Naive thymus-derived CD4-positive, alpha-beta T cell (primary cell): ENCODE measurements around the gene SUCNR1. TPM values are rescaled to one million over a fixed set of nuclear protein-coding genes. Genes with fewer than 3 reads are reported as not detected.
"Not testable (repeated sequence)": the region's sequence is repeated elsewhere in the genome, so short reads cannot be mapped to it uniquely, and the experiment has no call there.

ENCODE experiments used
- ATAC-seq: fragments of 150-1000 bp; cut with Tn5 transposase; 2 replicates; pipeline ENCODE4 v1.10.0; 2021; ENCODE audit warnings: mild to moderate bottlenecking, moderate library complexity
- CTCF ChIA-PET: fragments of 350-600 bp; sonication (Branson Sonifier 250); formaldehyde crosslinking; loops from one replicate; lab custom pipeline; 2021; ENCODE audit warnings: antibody characterized with exemption; lab: Charles Lee
- POLR2A ChIA-PET: fragments of 350-600 bp; sonication (Branson Sonifier 250); formaldehyde crosslinking; loops from one replicate; lab custom pipeline; 2021; ENCODE audit warnings: antibody characterized with exemption, inconsistent platforms; lab: Charles Lee
- DNase-seq, 9 donors: peaks; one replicate each; pipeline versions ENCODE4 v3.0.0 to v3.0.0-alpha.2; 2020 to 2022; ENCODE audit warnings: mixed read lengths in 1 of 9
- H3K27ac ChIP-seq: one replicate; pipeline ENCODE4 v1.7.0; 2013; ENCODE audit warnings: mild to moderate bottlenecking, low read depth, low read length, moderate library complexity
- H3K27me3 ChIP-seq, 2 donors: one replicate each; pipeline ENCODE4 v1.7.0; 2013; ENCODE audit warnings: low read length in 2 of 2, mild to moderate bottlenecking in 2 of 2, moderate library complexity in 2 of 2; ENCODE audit not compliant: control insufficient read depth in 2 of 2, insufficient read depth in 2 of 2
- H3K36me3 ChIP-seq, 3 experiments: 1 replicate in 2 of 3; 2 replicates in 1 of 3; pipeline ENCODE4 v1.7.0; 2013; ENCODE audit warnings: low read length in 3 of 3, mild to moderate bottlenecking in 3 of 3, moderate library complexity in 1 of 3; ENCODE audit not compliant: insufficient read depth in 3 of 3, control insufficient read depth in 2 of 3
- H3K4me1 ChIP-seq, 2 donors: one replicate each; pipeline ENCODE4 v1.7.0; 2013; ENCODE audit warnings: low read length in 2 of 2, mild to moderate bottlenecking in 2 of 2, moderate library complexity in 1 of 2; ENCODE audit not compliant: control insufficient read depth in 2 of 2, insufficient read depth in 2 of 2
- H3K4me3 ChIP-seq: 2 replicates; pipeline ENCODE4 v1.7.0; 2013; ENCODE audit warnings: mild to moderate bottlenecking, low read length
- H3K9me3 ChIP-seq, 3 experiments: 1 replicate in 2 of 3; 2 replicates in 1 of 3; pipeline ENCODE4 v1.7.0; 2013; ENCODE audit warnings: low read length in 3 of 3; ENCODE audit not compliant: control insufficient read depth in 2 of 3
- H3K27ac Mint-ChIP-seq, 9 donors: one replicate each; pipeline ENCODE4 v1.8.0; 2020 to 2022; ENCODE audit warnings: mixed read lengths in 9 of 9, mild to moderate bottlenecking in 8 of 9, moderate library complexity in 5 of 9, inconsistent platforms in 2 of 9
- H3K27me3 Mint-ChIP-seq, 5 donors: one replicate each; pipeline ENCODE4 v1.8.0; 2021 to 2022; ENCODE audit warnings: mixed read lengths in 5 of 5, mild to moderate bottlenecking in 1 of 5
- H3K36me3 Mint-ChIP-seq, 5 donors: one replicate each; pipeline ENCODE4 v1.8.0; 2020 to 2022; ENCODE audit warnings: mixed read lengths in 5 of 5, mild to moderate bottlenecking in 3 of 5, inconsistent platforms in 1 of 5
- H3K4me1 Mint-ChIP-seq, 7 donors: one replicate each; pipeline ENCODE4 v1.8.0; 2020 to 2022; ENCODE audit warnings: mixed read lengths in 7 of 7, mild to moderate bottlenecking in 3 of 7, inconsistent platforms in 1 of 7
- H3K4me3 Mint-ChIP-seq, 10 donors: one replicate each; pipeline ENCODE4 v1.8.0; 2020 to 2022; ENCODE audit warnings: mild to moderate bottlenecking in 10 of 10, mixed read lengths in 10 of 10, moderate library complexity in 6 of 10, inconsistent platforms in 2 of 10
- H3K9me3 Mint-ChIP-seq, 11 donors: one replicate each; pipeline ENCODE4 v1.8.0; 2020 to 2022; ENCODE audit warnings: mixed read lengths in 11 of 11, mild to moderate bottlenecking in 4 of 11, inconsistent platforms in 1 of 11, moderate library complexity in 1 of 11
- intact Hi-C, 2 donors: fragments of 100-400 bp; cut with micrococcal nuclease; formaldehyde crosslinking; loops; one replicate each; pipeline ENCODE4 v1.15.1; 2023
- polyA plus RNA-seq, 2 donors: library from polyadenylated mRNA; unstranded; fragments of 300-500 nt; fragmentation: Illumina TruSeq; gene quantifications; one replicate each; pipeline ENCODE4 v1.2.3, GENCODE V29; 2021
- total RNA-seq, 6 experiments: library from RNA in 5 of 6; stranded (reverse) in 5 of 6; gene quantifications; 1 replicate in 5 of 6; 2 replicates in 1 of 6; pipeline ENCODE4 v1.2.3 and lab custom pipeline; 2021 to 2026

The SUCNR1 gene
- total and polyA plus RNA-seq, 7 experiments from 2014 or later, result 0.12 TPM; not detected in 6

DNA sequence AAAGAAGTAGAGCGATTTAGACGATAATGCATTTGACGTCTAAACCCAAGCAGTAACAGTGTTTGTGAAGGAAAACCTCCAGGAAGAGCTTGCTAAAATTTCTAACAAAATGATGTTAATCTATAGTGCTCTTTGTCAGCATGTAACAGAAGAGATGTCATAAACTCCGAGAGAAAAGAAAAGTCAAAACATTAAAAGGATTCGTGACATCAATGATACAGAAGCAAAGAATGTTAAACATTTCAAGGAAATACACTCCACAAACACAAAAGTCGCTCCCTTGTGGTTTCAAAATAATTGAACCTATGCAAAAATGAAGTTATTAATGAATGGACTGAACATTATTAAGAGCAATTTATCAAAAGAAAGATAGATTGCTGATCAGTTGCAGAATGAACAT, 31.6 kb upstream of the SUCNR1 start:
- H3K9me3 ChIP-seq, result no peaks in the 10 kb centered on the region
- H3K36me3 ChIP-seq, result no peaks in the 10 kb centered on the region
- H3K27ac Mint-ChIP-seq, result no peak overlapping the region
- no peak overlapping the region for H3K4me3 Mint-ChIP-seq
- ATAC-seq (no peak), DNase-seq (no peak)
- H3K4me1 Mint-ChIP-seq, result peaks cover 0 to 3% (median 0%) of the 10 kb centered on the region in 7 donors
- peaks cover 0 to 2% (median 0%) of the 10 kb centered on the region in 11 donors for H3K9me3 Mint-ChIP-seq
- no peaks in the 10 kb centered on the region for H3K27me3 ChIP-seq
- ChIA-PET POLR2A (interaction anchor here (0.6 kb wide), 1 partner anchor 344 kb away, joined by 4 read pairs; no protein-coding TSS in a partner anchor), CTCF (no interaction called here)
- no peaks in the 10 kb centered on the region for H3K4me1 ChIP-seq
- H3K27ac ChIP-seq, result no peak overlapping the region
- intact Hi-C loops, result no loop called here
- peaks cover 0 to 30% (median 9%) of the 10 kb centered on the region in 5 donors for H3K27me3 Mint-ChIP-seq
- H3K4me3 ChIP-seq, result no peak overlapping the region
- H3K36me3 Mint-ChIP-seq, result no peaks in the 10 kb centered on the region

DNA sequence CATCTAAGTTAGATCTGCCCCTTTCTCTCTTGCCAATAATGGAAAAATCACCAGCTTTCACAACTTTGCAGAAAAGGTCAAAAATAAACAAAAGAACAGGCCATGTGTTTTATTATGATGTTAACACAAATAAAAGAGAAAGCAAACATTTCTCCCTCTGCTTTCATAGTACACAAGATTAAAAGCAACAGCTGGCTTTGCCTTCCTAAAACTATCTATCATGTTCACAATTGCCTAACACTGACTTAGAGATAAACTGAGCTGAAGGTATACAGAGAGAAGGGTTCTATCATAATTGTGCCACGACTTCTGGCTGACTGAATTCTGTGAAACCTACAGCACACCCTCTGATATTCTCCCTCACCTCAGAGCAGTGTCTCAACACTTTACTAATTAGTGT, 30.2 kb upstream of the SUCNR1 start:
- intact Hi-C loops, result no loop called here

DNA sequence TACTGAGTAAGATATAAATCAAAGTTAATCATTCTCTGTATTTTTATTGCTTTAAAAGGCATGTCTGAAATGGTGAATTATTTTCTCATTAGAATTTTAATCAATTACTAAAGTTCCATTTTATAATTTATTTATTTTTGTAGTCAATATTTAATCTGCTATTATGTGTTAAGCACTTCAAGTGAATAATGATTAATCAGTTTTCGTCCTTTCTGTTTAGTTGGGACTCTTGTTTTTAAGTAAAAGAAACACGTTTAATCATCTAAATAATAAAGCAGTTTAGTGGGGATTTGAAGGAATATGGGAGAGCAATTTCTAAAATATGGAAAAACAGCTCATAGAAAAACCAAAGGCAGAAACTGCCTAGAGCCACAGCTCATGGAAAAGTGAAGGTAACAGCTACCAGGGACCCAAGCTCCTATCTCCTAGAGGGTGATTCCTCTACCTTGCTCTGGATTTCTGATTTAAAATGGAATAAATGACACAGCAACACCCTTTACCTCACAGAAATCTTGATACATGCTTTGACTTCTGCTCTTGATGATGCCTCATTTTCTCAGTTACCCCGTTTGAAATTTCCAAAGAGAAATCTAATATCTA, 28.0 kb upstream of the SUCNR1 start:
- POLR2A ChIA-PET, result no interaction called here
- Histone ChIP-seq H3K27ac (no peak overlapping the region), H3K4me3 (no peak overlapping the region), H3K9me3 (no peaks in the 10 kb centered on the region), H3K36me3 (no peaks in the 10 kb centered on the region), H3K4me1 (no peaks in the 10 kb centered on the region), H3K27me3 (no peaks in the 10 kb centered on the region)
- Mint-ChIP-seq H3K27me3 (peaks cover 0 to 35% (median 4%) of the 10 kb centered on the region in 5 donors), H3K4me3 (no peak overlapping the region), H3K4me1 (peaks cover 0 to 2% (median 0%) of the 10 kb centered on the region in 7 donors), H3K36me3 (no peaks in the 10 kb centered on the region), H3K27ac (no peak overlapping the region), H3K9me3 (peaks cover 0 to 14% (median 4%) of the 10 kb centered on the region in 11 donors)
- ATAC-seq (no peak), DNase-seq (no peak)
- CTCF ChIA-PET, result no interaction called here
- intact Hi-C loops, result loop anchor here in 1 of 2 donors (5.0 kb wide), 1 partner anchor 497 kb away; no protein-coding TSS in a partner anchor

More for the DNA sequence above, 30.2 kb upstream of the SUCNR1 start:
- ChIA-PET POLR2A (no interaction called here), CTCF (no interaction called here)
- ATAC-seq (no peak), DNase-seq (no peak)
- H3K36me3 Mint-ChIP-seq, result no peaks in the 10 kb centered on the region
- H3K27ac ChIP-seq, result no peak overlapping the region
- H3K4me3 Mint-ChIP-seq, result no peak overlapping the region
- H3K27ac Mint-ChIP-seq, result no peak overlapping the region
- H3K9me3 ChIP-seq, result no peaks in the 10 kb centered on the region
- no peaks in the 10 kb centered on the region for H3K27me3 ChIP-seq
- H3K4me3 ChIP-seq, result no peak overlapping the region
- peaks cover 0 to 2% (median 0%) of the 10 kb centered on the region in 11 donors for H3K9me3 Mint-ChIP-seq
- peaks cover 0 to 34% (median 7%) of the 10 kb centered on the region in 5 donors for H3K27me3 Mint-ChIP-seq
- H3K4me1 Mint-ChIP-seq, result peaks cover 0 to 2% (median 0%) of the 10 kb centered on the region in 7 donors
- H3K4me1 ChIP-seq, result no peaks in the 10 kb centered on the region
- H3K36me3 ChIP-seq, result no peaks in the 10 kb centered on the region

DNA sequence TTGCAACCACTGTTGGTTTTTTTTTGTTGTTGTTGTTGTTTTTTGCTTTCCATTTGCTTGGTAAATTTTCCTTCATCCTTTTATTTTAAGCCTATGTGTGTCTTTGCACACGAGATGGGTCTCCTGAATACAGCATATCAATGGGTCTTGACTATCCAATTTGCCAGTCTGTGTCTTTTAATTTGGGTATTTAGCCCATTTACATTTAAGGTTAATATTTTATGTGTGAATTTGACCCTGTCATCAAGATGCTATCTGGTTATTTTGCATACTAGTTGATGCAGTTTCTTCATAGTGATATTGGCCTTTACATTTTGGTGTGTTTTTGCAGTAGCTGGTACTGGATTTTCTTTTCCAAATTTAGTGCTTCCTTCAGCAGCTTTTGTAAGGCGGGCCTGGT, 23.4 kb upstream of the SUCNR1 start:
- CTCF ChIA-PET, POLR2A ChIA-PET, H3K4me3 Mint-ChIP-seq, H3K9me3 ChIP-seq, H3K36me3 ChIP-seq, H3K27me3 ChIP-seq, H3K4me3 ChIP-seq, H3K4me1 ChIP-seq, H3K4me1 Mint-ChIP-seq, H3K27ac Mint-ChIP-seq, DNase-seq, ATAC-seq, H3K27ac ChIP-seq, intact Hi-C loops: not testable (repeated sequence)
- Mint-ChIP-seq H3K9me3 (peaks cover 3 to 33% (median 14%) of the 10 kb centered on the region in 11 donors), H3K27me3 (peaks cover 7 to 29% (median 14%) of the 10 kb centered on the region in 5 donors), H3K36me3 (peaks cover 0 to 10% (median 3%) of the 10 kb centered on the region in 5 donors)

DNA sequence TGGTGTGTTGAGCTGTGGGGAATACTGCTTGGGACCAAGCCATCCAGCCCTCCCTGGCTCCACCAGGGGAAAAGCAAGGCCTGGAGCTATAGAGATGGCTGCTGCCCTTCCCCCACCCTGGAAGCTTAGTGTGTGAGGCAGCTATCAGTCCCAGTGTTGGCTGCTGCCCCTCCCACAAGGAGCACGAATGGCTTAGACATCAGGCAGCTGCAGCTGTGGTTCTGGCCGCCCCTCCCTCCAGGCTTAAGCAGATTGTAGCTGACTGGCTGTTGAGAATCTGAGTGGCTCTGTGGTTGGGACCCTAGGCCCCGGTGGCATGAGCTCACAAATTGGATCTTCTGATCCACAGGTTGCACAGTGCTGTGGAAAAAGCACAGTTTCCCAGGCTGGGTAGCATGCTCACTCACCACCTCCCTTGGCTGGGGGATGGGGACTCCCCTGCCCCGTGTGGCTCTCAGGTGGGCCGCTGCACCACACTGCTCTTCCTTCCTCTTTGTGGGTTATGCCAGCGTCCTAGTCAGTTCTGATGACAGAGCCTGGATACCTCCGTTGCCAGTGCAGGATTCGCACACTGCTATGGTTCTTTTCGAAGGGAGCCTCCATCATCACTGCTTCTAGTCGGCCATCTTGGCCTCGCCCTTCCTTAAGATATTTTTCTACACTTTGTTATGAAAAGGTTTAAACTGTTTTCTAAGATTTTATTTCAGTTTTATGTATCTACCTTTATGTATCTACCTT, 21.2 kb upstream of the SUCNR1 start:
- peaks cover 0 to 10% (median 3%) of the 10 kb centered on the region in 5 donors for H3K36me3 Mint-ChIP-seq
- ChIA-PET CTCF (no interaction called here), POLR2A (no interaction called here)
- peaks cover 0 to 4% of the 10 kb centered on the region in 2 donors for H3K27me3 ChIP-seq
- no peaks in the 10 kb centered on the region for H3K4me1 ChIP-seq
- no peak overlapping the region for H3K27ac ChIP-seq
- H3K36me3 ChIP-seq, result no peaks in the 10 kb centered on the region
- intact Hi-C loops, result no loop called here
- H3K4me1 Mint-ChIP-seq, result no peaks in the 10 kb centered on the region
- peaks cover 3 to 33% (median 13%) of the 10 kb centered on the region in 11 donors for H3K9me3 Mint-ChIP-seq
- H3K4me3 ChIP-seq, result no peak overlapping the region
- no peak for DNase-seq
- H3K9me3 ChIP-seq, result no peaks in the 10 kb centered on the region
- no peak overlapping the region for H3K27ac Mint-ChIP-seq
- H3K4me3 Mint-ChIP-seq, result no peak overlapping the region
- ATAC-seq, result no peak
- H3K27me3 Mint-ChIP-seq, result peaks cover 7 to 29% (median 18%) of the 10 kb centered on the region in 5 donors

DNA sequence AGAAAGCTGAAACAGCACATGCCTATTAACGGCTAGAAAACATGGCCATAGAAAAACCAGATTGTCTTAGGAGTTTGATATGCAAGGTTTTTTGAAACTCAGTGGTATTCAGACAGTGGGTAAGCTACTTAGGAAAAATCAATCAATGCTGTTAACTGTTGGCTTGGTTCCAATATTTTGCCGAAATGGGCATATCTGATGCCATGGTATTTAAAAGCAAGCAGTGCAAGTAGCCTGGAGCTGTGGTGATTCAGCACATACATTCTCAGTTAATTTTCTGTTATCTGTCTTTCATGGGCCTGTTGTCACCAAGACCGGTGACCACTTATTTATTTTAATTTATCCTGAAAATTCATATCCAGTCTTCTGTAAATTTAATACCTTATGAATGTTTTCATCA, 17.3 kb upstream of the SUCNR1 start:
- no peak overlapping the region for H3K27ac Mint-ChIP-seq
- Histone ChIP-seq H3K27ac (no peak overlapping the region), H3K9me3 (no peaks in the 10 kb centered on the region), H3K27me3 (peaks cover 0 to 4% of the 10 kb centered on the region in 2 donors), H3K4me3 (no peak overlapping the region), H3K4me1 (no peaks in the 10 kb centered on the region), H3K36me3 (no peaks in the 10 kb centered on the region)
- H3K9me3 Mint-ChIP-seq, result peaks cover 0 to 14% (median 2%) of the 10 kb centered on the region in 11 donors
- ChIA-PET POLR2A (no interaction called here), CTCF (no interaction called here)
- peaks cover 7 to 31% (median 14%) of the 10 kb centered on the region in 5 donors for H3K27me3 Mint-ChIP-seq
- peaks cover 0 to 3% (median 0%) of the 10 kb centered on the region in 5 donors for H3K36me3 Mint-ChIP-seq
- DNase-seq (no peak), ATAC-seq (no peak)
- no peak overlapping the region for H3K4me3 Mint-ChIP-seq
- no peaks in the 10 kb centered on the region for H3K4me1 Mint-ChIP-seq
- intact Hi-C loops, result no loop called here
